NT2/D1 (cell line): ENCODE measurements around the gene MADD.

ENCODE experiments used
- DNase-seq: peaks from one replicate; pipeline ENCODE4 v3.0.0-alpha.2; 2011; ENCODE audit warnings: low read depth, low spot score
- H3K27me3 ChIP-seq: 2 replicates; pipeline ENCODE4 v1.6.0; 2011; ENCODE audit warnings: mild to moderate bottlenecking; ENCODE audit not compliant: insufficient read length, insufficient read depth
- H3K36me3 ChIP-seq: 2 replicates; pipeline ENCODE4 v1.6.1; 2011; ENCODE audit warnings: mild to moderate bottlenecking, low read length, mixed read lengths; ENCODE audit not compliant: insufficient read depth, insufficient read length
- H3K4me1 ChIP-seq: 2 replicates; pipeline ENCODE4 v1.5.1; 2011; ENCODE audit not compliant: insufficient read depth, insufficient read length
- H3K4me3 ChIP-seq: 2 replicates; pipeline ENCODE4 v1.5.1; 2011; ENCODE audit warnings: low read depth; ENCODE audit not compliant: insufficient read length
- H3K9ac ChIP-seq: 2 replicates; pipeline ENCODE4 v1.6.0; 2011; ENCODE audit warnings: low read depth; ENCODE audit not compliant: insufficient read length
- H3K9me3 ChIP-seq: 2 replicates; pipeline ENCODE4 v1.5.1; 2011; ENCODE audit warnings: mild to moderate bottlenecking, low read length; ENCODE audit not compliant: insufficient read depth
- SUZ12 ChIP-seq: IDR thresholded peaks from 2 replicates; pipeline ENCODE4 v1.6.1; 2011; ENCODE audit not compliant: insufficient read length, insufficient read depth; ENCODE audit errors: extremely low read depth
- YY1 ChIP-seq: IDR thresholded peaks from 2 replicates; pipeline ENCODE4 v1.6.1; 2011; ENCODE audit not compliant: insufficient read length, insufficient read depth
- ZNF274 ChIP-seq: IDR thresholded peaks from 2 replicates; pipeline ENCODE4 v1.6.1; 2011; ENCODE audit warnings: mild to moderate bottlenecking, low read depth, low read length

The MADD gene

DNA sequence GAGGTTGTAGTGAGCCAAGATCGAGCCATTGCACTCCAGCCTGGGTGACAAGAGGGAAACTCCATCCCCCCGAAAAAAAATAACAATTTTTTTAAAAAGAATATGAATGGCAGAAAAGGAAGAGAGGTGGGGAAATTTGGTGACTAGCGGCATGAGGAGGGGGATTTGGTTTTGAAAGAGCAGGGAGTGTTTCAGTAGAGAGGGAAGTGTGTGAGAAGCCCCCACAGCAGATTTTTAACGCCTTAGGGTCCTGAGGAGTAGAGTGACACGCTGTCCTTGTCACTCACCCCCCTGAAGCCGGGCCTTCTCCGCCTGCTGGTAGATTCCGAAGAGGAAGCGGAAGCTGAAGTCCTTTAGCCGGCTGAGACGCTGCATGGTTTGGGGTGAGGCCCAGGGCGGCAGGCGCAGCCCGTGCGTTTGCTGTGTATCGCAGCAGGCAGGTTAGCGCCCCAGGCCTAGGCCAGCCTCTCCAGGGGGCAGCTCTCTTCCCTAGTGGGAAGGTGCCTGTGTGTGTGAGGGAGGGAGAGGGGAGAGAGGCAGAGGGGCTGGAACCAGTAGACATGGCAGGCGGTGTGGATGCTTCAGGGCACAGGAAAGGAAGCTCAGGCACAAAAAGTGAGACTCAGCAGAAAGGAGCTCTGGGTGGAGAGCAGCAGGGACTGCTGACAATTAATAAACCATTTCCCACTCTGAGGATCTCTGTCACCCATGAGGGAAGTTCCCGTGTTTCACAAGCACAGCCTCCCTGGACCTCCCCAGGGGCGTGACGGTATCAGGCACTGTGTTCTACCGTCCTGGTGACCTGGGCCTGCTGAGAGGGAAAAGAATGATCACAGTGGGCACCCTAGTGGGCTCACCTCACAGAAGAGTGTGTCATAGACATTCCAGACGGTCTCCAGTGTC is 25.2 kb upstream of the MADD start:
- no peak for DNase-seq

DNA sequence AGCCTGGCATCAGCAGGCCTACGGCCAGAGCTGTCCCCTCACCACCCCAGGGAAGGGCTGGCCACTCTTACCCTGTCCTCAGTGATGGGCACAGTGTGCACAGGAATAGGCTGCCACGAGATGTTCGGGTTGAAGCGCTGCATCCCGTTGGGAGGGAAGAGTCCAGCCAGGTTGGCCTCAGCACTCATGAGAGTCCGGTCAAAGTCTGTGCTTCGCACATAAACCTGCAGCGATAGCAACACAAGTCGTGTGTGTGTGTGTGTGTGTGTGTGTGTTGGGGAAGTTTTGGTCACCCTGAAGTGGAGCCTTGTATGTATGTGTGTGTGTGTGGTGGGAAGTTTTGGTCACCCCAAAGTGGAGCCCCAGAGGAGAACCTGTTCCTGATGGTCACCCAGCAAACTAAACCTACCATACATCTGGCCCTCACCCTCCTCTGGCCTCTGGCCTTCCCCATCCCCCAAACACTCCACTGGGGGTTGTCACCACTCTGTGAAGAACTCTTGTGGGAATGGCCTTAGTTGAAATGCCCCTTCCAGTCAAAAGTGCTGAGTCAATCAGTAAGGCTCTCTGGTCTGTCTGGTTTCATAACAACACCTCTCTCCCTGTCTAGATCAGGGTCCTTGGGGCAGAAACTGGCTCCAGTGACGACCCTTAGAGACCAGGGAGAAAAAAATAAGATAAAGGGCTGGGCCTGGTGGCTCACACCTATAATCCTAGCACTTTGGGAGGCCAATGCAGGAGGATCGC is 24.1 kb upstream of the MADD start:
- H3K4me1 ChIP-seq = no peaks in the 10 kb centered on the region
- H3K36me3 ChIP-seq = peaks cover 65% of the 10 kb centered on the region
- DNase-seq = no peak
- H3K4me3 ChIP-seq = no peak overlapping the region
- no peak for TF ChIP-seq SUZ12
- TF ChIP-seq ZNF274 = no peak
- TF ChIP-seq YY1 = no peak
- H3K9ac ChIP-seq = no peak overlapping the region
- H3K27me3 ChIP-seq = no peaks in the 10 kb centered on the region
- no peaks in the 10 kb centered on the region for H3K9me3 ChIP-seq

More for the DNA sequence above, 25.2 kb upstream of the MADD start:
- TF ChIP-seq SUZ12 (no peak), ZNF274 (no peak), YY1 (no peak)
- peaks cover 67% of the 10 kb centered on the region for H3K36me3 ChIP-seq
- no peaks in the 10 kb centered on the region for H3K27me3 ChIP-seq
- H3K4me1 ChIP-seq = no peaks in the 10 kb centered on the region
- H3K9ac ChIP-seq = no peak overlapping the region
- no peak overlapping the region for H3K4me3 ChIP-seq
- no peaks in the 10 kb centered on the region for H3K9me3 ChIP-seq

DNA sequence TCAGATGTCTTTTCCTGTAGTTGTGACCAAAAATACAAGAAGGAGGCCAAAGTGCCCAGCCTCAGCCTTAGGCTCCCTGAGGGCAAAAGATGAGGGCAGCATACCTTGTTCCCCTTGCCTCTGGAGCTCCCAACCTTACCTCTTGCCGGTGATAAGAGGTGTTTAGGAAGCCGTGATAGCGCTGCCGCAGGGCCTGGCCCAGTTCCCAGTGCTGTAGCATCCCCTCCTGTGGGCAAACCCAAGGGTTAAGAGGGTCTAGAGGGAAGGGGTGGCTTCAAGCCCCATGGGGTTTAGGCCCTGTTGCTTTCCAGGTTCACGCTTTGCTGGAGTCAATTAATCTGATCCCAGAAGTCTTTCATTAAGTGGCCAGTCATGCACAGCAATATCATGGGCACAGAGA is 22.4 kb upstream of the MADD start:
- Histone ChIP-seq H3K9ac (no peak overlapping the region), H3K27me3 (no peaks in the 10 kb centered on the region), H3K9me3 (no peaks in the 10 kb centered on the region), H3K36me3 (peaks cover 53% of the 10 kb centered on the region), H3K4me3 (no peak overlapping the region), H3K4me1 (no peaks in the 10 kb centered on the region)
- TF ChIP-seq YY1 = no peak
- TF ChIP-seq SUZ12 = no peak
- no peak for TF ChIP-seq ZNF274
- no peak for DNase-seq

DNA sequence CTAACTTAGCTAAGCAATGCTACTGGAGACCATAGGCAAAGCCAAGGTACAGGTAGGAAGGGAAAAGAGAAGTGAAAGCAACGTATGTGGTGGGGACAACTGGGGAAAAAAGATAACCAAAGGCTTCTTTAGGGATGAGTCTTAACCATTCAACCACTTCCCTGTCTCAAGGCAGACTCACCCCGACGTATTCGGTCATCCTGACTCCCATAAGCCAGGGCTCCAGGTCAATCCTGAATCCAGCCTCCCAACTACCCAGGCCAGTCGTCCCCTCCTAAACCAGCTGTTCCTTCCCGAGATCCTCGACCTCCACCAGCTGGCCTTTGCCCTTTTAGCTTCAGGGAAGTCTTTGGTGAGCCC is 21.6 kb upstream of the MADD start:
- TF ChIP-seq SUZ12 (no peak), YY1 (no peak), ZNF274 (no peak)
- Histone ChIP-seq H3K36me3 (peaks cover 49% of the 10 kb centered on the region), H3K4me3 (peak overlapping the region; percentile 97), H3K9ac (peak overlapping the region; percentile 98), H3K4me1 (no peaks in the 10 kb centered on the region), H3K9me3 (no peaks in the 10 kb centered on the region), H3K27me3 (no peaks in the 10 kb centered on the region)
- DNase-seq = no peak

DNA sequence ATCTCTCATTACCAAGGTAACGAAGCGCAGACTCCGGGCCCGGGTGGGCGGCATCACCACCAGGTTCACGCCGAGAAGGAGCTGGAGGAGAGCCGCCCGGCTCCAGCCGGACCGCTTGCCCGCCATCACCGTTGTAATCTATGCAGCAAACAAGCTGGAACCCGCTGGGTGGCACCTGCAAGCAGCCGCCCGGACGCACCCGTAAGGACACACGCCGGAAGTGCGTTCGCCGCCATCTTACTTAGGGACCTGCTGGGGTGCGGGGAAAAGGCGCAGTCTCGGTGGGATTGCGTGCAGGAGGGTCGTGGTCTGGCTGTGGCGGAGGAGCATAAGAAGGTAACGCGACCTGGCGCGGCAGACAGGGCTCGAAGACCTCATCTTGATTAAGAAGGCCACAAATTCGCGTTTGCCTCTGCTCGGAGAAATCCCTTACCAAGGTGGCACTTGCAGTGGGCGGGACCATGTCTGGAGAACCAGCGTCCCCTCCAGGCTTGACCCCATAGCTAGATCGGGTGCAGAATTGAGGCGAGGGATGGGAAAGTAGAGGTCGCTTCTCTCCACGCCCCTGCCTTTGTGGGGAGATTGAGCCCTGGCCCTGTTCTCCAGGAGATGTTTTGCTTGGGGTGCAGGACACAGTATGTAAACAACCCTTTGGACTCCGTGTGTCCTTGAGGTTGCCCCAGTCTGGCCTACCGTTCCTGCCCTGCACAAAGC is 21.1 kb upstream of the MADD start, which contains the start of gene ACP2:
Gene ACP2, minus strand, starts transcription at position 151 of the 714 bp plus-strand sequence. Its CDS starts 25 bp downstream, at position 126.
- Histone ChIP-seq H3K9me3 (no peaks in the 10 kb centered on the region), H3K4me3 (peak within 1 kb of the TSS; percentile 97), H3K9ac (peak within 1 kb of the TSS; percentile 98), H3K36me3 (peaks cover 49% of the 10 kb centered on the region), H3K27me3 (no peaks in the 10 kb centered on the region), H3K4me1 (peaks cover 3% of the 10 kb centered on the region)
- TF ChIP-seq YY1 (peak; percentile 99), ZNF274 (no peak)
- peak; percentile 89 for DNase-seq

DNA sequence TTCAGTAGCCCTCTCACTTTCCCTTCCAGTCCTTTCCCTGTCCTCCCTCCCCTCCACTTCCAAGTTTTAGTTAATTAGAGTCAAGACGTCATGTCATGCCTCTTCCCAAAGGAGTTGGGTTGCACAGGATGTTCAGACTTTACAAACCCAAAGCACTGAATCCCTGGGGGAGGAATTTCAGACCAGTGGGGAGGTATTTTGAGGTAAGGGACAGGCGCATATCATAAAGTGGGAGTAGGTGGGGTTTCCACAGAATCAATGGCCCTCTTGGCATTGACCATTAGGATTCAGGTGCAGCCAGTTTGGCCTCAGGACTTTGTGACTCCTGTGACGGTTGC is 20.6 kb upstream of the MADD start:
- peak overlapping the region; percentile 98 for H3K9ac ChIP-seq
- no peaks in the 10 kb centered on the region for H3K9me3 ChIP-seq
- peaks cover 50% of the 10 kb centered on the region for H3K36me3 ChIP-seq
- peak overlapping the region; percentile 97 for H3K4me3 ChIP-seq
- DNase-seq = no peak
- TF ChIP-seq ZNF274 (no peak), YY1 (no peak), SUZ12 (no peak)
- H3K4me1 ChIP-seq = peaks cover 7% of the 10 kb centered on the region
- no peaks in the 10 kb centered on the region for H3K27me3 ChIP-seq

DNA sequence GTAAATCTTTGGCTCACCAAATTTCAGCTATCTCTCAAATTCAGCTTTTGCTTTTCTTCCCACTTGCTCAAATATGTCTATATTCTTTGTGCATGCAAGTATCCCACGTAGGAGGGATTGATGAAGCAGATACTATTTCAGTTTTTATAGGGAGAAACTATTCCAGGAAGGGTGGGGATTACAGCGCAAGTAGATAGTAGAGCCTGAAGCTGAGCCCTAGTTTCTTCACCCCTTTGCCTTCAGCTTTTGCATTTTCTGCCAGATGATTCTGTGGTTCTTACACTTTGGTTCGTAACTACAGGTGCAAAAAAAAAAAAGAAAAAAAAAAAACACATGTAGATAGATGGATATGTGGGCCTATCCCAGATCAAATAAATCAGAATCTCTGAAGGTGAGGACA is 18.2 kb upstream of the MADD start:
- H3K4me3 ChIP-seq = no peak overlapping the region
- no peaks in the 10 kb centered on the region for H3K27me3 ChIP-seq
- H3K9ac ChIP-seq = no peak overlapping the region
- TF ChIP-seq SUZ12 (no peak), YY1 (no peak), ZNF274 (no peak)
- peaks cover 8% of the 10 kb centered on the region for H3K4me1 ChIP-seq
- H3K36me3 ChIP-seq = peaks cover 39% of the 10 kb centered on the region
- no peak for DNase-seq
- H3K9me3 ChIP-seq = no peaks in the 10 kb centered on the region
